ENCODE data around the gene LGALS3BP. TPM values are rescaled to one million over a fixed set of nuclear protein-coding genes. Genes with fewer than 3 reads are reported as not detected.
A peak's percentile ranks its signal among the peaks of the same experiment; 100 is the strongest.
"Not testable (repeated sequence)": the region's sequence is repeated elsewhere in the genome, so short reads cannot be mapped to it uniquely, and the experiment has no call there.

Gene LGALS3BP
- total RNA-seq, 3 donors from 2014 or later: 14.5 to 32.1 (median 29.9) TPM

DNA sequence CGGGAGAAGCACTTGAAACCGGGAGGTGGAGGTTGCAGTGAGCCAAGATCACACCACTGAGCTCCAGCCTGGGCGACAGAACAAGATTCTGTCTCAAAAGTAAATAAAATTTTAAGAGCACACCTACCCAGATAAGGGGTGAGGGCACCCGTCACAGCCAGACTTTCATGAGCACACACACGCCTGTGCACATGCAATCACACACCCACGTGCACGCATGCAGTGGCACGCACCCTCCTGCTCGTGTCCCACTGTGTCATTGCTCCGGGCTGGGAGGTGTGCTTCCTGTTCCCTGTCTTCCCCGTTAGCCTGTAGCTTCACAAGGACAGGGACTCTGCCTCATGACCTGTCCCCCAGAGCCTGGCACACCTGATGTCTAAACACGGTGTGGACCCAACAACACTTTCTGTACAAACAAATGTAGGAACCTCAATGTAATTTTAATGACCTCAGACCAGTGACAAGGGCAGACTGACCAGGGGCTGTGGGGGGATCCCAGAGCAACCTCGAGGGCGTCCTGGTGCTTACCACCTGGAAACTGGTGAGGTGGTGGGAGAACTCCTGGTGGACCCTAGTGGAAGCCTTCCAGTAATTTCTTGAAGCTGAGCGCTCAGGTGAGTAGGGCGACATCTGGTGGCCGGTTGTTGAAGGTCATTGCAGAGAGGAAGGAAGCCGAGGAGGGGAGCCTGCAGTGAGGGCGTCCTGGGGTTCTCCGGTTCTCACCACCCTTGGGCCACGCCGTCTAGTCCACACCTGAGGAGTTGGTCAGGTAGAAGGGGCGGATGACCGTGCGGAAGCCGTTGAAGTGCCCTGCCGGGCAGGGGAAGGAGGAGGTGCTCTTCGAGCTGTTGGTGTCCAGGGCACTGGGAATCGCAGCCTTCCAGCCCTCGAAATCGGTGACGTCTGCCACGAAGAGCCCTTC lies 8.6 kb downstream of the LGALS3BP start:
- H3K4me3 Mint-ChIP-seq: no peak overlapping the region
- peak; percentile 59 to 68 for ATAC-seq

DNA sequence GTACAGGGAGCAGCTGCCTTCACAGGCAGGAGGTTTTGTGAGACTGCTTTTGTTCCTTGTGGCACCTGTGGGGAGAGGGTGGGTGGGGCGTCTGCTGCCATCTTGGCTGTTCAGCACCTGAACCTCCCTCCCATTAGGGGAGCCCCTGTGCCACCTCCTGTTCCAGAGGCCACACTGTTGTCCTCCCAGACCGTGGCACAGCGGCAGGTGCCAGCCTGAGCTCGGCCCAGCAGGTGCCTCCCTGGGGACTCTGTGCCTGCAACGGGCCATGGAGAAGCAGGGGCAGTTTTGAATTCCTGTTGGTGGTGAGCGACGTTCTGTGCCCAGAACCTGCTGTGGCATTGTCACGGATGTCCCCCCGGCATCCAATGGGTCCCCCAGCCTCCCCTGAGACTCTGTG lies 9.9 kb downstream of the LGALS3BP start:
- Mint-ChIP-seq H3K9me3 (no peaks in the 10 kb centered on the region), H3K4me3 (no peak overlapping the region), H3K36me3 (ENCODE audit: insufficient read depth) (no peaks in the 10 kb centered on the region), H3K4me1 (ENCODE audit: low read depth) (peaks cover 7% of the 10 kb centered on the region), H3K27me3 (ENCODE audit: low read depth) (no peaks in the 10 kb centered on the region)
- DNase-seq: no peak
- no peak for ATAC-seq

More for the DNA sequence above, 8.6 kb downstream of the LGALS3BP start:
- Mint-ChIP-seq H3K9me3 (no peaks in the 10 kb centered on the region), H3K27me3 (ENCODE audit: low read depth) (no peaks in the 10 kb centered on the region), H3K4me1 (ENCODE audit: low read depth) (peaks cover 8% of the 10 kb centered on the region), H3K36me3 (ENCODE audit: insufficient read depth) (no peaks in the 10 kb centered on the region)
- peak; percentile 77 for DNase-seq

DNA sequence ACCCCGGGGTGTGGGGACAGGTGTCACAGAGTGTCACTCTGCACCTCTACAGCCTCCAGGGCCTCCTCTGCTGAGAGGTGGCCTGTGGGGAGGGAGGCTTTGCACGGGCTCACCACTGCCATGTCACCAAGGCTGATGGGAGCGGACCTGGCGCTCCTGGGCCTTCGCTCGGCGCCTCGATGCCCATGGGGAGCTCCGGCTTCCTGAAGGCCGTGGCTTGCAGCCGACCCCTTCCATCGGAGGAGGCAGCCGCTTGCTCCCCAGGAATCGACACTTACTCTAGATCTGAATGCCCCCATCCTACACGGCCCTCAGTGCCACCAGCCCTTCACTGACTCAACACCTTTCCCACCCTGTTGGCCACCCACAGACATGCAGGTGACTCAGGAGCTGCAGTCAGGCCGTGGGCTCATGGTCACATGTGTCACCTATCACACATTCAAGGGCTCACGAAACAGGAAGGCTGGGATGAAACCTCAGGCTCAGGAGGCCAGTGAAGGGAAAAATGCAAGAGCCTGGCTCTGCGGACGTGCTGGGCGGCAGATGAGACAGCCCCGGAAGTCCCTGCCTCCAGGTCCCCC lies 11.9 kb downstream of the LGALS3BP start:
- no peak for DNase-seq
- H3K36me3 Mint-ChIP-seq (ENCODE audit: insufficient read depth): no peaks in the 10 kb centered on the region
- no peaks in the 10 kb centered on the region for H3K9me3 Mint-ChIP-seq
- no peak for ATAC-seq
- H3K4me1 Mint-ChIP-seq (ENCODE audit: low read depth): peaks cover 7% of the 10 kb centered on the region
- no peaks in the 10 kb centered on the region for H3K27me3 Mint-ChIP-seq (ENCODE audit: low read depth)
- no peak overlapping the region for H3K4me3 Mint-ChIP-seq

DNA sequence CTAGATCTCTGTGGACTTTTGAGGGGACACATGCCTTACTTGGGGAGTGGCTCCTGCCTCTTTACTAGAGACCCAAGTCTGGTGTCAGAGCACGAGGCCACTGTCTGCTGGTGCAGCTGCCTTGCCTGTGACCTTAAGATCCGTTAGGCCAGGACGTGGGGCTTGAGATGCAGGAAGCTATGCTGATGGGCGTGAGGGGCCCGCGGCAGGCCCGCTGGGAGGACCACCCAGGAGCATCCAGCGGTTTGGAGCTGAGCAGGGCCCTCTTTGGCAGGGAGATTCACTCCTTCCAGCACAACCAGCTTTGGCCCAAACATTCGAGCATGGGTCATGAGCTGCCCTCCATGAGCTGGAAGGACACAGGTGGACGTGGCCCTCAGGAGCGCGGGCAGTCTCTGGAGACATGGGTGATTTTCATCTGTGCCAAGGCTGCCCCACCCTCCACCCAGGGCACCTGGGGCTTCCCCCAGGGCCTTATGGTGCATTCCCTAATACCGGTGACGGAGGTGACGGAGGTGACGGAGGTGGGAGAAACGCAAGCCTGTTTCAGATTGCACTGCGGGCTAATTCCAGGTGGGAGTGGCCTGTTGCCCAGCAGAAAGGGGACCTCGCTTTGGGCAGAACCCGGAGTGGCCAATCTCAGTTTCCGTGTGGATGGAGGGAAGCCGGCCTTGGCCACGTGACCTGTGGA lies 12.7 kb downstream of the LGALS3BP start:
- DNase-seq: no peak
- no peaks in the 10 kb centered on the region for H3K27me3 Mint-ChIP-seq (ENCODE audit: low read depth)
- H3K36me3 Mint-ChIP-seq (ENCODE audit: insufficient read depth): no peaks in the 10 kb centered on the region
- peaks cover 7% of the 10 kb centered on the region for H3K4me1 Mint-ChIP-seq (ENCODE audit: low read depth)
- no peak overlapping the region for H3K4me3 Mint-ChIP-seq
- H3K9me3 Mint-ChIP-seq: no peaks in the 10 kb centered on the region
- ATAC-seq: no peak

DNA sequence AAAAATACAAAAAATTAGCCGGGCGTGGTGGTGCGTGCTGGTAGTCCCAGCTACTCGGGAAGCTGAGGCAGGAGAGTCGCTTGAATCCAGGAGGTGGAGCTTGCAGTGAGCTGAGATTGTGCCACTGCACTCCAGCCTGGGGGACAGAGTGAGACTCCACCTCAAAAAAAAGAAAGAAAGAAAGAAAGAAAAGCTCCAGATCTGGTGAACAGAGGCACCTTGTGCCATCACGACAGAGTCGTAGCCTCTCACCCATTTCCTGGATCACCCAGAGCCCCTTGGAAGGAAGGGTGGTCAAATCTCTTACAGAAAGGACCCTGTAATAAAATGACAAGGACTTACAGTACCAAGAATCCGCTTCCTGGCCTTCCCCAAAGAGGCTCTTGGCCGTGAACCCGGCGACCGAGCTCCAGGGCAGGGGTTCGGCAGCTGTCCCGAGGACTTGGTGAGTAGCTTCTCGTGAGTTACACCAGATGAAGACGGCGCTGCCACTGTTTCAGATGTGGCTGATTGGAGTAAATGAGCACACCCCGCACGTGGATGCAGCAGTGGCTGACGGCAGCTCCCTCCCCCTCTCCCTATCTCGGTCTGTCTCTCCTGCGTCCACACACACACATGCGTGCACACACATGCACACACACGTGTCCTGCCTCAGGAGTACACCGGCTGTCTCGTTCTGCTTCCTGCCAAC lies 13.5 kb downstream of the LGALS3BP start:
- DNase-seq: no peak
- peaks cover 4% of the 10 kb centered on the region for H3K4me1 Mint-ChIP-seq (ENCODE audit: low read depth)

DNA sequence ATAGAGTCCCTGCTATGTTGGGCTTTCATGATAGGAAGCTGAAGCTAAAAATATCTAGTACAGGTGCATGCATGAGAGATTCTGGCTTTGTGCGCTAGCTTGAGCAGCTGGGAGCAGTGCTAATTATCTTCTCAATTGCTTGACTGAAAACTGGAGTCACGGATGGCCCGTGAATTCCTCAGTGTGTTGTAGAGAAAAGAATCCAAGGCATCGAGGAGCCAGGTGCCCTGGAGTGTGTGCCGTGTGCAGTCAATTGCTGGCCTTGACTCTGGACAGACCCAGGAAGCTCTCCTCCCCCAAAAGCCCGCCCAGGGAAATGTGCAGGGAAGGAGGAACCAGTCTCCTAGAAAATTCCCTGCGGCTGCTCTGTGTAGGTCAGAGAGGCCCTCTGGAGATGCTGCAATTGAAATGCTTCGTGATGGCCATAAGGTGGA lies 14.2 kb downstream of the LGALS3BP start:
- DNase-seq (no peak), ATAC-seq (no peak)
- no peaks in the 10 kb centered on the region for H3K9me3 Mint-ChIP-seq
- no peak overlapping the region for H3K4me3 Mint-ChIP-seq
- H3K36me3 Mint-ChIP-seq (ENCODE audit: insufficient read depth): no peaks in the 10 kb centered on the region
- H3K27me3 Mint-ChIP-seq (ENCODE audit: low read depth): no peaks in the 10 kb centered on the region
- H3K4me1 Mint-ChIP-seq (ENCODE audit: low read depth): no peaks in the 10 kb centered on the region

More for the DNA sequence above, 13.5 kb downstream of the LGALS3BP start:
- no peak for ATAC-seq
- Mint-ChIP-seq H3K9me3 (no peaks in the 10 kb centered on the region), H3K27me3 (ENCODE audit: low read depth) (no peaks in the 10 kb centered on the region), H3K4me3 (no peak overlapping the region), H3K36me3 (ENCODE audit: insufficient read depth) (no peaks in the 10 kb centered on the region)

DNA sequence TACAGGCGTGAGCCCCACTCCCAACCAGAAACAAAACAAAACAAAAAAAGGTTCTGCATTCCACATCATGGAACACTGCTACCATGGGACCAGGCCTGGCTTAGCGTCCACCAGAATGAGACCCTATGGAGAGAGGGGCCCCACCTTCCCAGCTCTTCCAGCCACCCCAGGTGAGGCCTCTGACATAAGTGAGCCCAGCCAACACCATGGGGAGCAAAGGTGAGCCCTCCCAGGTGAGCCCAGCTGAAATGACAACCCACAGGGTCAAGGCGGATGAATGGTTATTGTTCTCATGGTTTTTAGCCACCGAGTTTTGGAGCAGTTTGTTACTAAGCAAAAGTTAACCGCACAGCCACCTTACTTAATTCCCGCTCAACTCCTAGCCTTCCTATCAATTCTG lies 16.3 kb downstream of the LGALS3BP start:
- Mint-ChIP-seq H3K9me3 (no peaks in the 10 kb centered on the region), H3K36me3 (ENCODE audit: insufficient read depth) (no peaks in the 10 kb centered on the region), H3K4me3 (no peak overlapping the region), H3K4me1 (ENCODE audit: low read depth) (no peaks in the 10 kb centered on the region), H3K27me3 (ENCODE audit: low read depth) (no peaks in the 10 kb centered on the region)
- DNase-seq (no peak), ATAC-seq (no peak)

DNA sequence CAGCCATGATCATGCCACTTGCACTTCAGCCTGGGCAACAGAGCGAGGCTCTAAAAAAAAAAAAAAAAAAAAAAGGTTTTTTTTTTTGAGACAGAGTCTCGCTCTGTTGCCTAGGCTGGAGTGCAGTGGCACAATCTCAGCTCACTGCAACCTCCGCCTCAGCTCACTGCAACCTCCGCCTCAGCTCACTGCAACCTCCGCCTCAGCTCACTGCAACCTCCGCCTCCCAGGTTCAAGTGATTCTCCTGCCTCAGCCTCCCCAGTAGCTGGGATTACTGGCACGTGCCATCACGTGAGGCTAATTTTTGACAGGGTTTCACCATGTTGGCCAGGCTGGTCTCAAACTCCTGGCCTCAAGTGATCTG lies 16.8 kb downstream of the LGALS3BP start:
- H3K9me3 Mint-ChIP-seq; H3K27me3 Mint-ChIP-seq (ENCODE audit: low read depth); H3K36me3 Mint-ChIP-seq (ENCODE audit: insufficient read depth); H3K4me1 Mint-ChIP-seq (ENCODE audit: low read depth); ATAC-seq; DNase-seq; H3K4me3 Mint-ChIP-seq: not testable (repeated sequence)

DNA sequence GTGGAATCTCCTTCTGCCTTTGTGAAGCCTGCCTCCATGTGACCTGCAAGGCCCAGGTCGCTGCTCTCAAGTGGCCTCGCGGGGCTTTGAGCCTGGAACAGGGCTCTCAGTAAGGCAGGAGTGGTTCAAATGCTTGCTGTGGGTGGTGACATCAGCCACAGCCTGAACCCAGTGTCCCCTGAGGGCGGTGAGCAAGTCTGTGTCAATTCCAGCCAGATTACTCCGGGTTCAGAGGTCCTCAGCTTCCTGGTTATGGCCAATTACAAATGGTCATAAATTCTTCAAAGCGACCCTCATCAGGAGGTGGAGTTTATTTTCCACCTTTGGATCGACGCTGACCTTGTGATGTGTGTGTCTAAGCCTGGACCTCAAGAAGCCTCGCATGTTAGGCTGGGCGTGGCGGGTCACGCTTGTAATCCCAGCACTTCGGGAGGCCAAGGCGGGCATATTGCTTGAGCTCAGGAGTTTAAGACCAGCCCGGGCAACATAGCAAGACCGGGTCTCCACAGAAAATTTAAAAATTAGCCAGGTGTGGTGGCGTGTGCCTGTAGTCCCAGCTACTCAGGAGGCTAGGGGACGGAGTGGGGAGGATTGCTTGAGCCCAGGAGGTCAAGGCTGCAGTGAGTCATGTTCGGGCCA lies 17.3 kb downstream of the LGALS3BP start:
- H3K4me3 Mint-ChIP-seq: no peak overlapping the region
- no peaks in the 10 kb centered on the region for H3K9me3 Mint-ChIP-seq
- ATAC-seq (no peak), DNase-seq (no peak)
- no peaks in the 10 kb centered on the region for H3K27me3 Mint-ChIP-seq (ENCODE audit: low read depth)
- H3K36me3 Mint-ChIP-seq (ENCODE audit: insufficient read depth): no peaks in the 10 kb centered on the region
- no peaks in the 10 kb centered on the region for H3K4me1 Mint-ChIP-seq (ENCODE audit: low read depth)

DNA sequence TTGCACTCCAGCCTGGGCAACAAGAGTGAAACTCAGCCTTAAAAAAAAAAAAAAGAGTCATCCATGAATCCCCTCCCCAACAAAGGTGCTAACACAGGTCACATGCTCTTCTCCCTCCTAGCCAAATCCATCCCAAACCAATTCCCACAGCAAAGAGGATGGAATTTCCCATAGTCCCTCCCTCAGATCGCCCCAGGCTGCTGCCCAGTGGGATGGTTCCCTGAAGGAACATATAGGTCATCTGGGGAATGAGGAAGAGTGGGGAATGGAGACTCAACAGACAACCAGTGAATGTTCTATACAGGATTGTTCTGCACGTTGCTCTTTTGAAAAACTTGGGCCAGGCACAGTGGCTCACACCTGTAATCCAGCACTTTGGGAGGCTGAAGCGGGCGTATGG lies 18.2 kb downstream of the LGALS3BP start:
- no peak for ATAC-seq
- Mint-ChIP-seq H3K4me3 (no peak overlapping the region), H3K4me1 (ENCODE audit: low read depth) (no peaks in the 10 kb centered on the region), H3K36me3 (ENCODE audit: insufficient read depth) (no peaks in the 10 kb centered on the region), H3K9me3 (no peaks in the 10 kb centered on the region), H3K27me3 (ENCODE audit: low read depth) (peaks cover 2% of the 10 kb centered on the region)
- DNase-seq: no peak

DNA sequence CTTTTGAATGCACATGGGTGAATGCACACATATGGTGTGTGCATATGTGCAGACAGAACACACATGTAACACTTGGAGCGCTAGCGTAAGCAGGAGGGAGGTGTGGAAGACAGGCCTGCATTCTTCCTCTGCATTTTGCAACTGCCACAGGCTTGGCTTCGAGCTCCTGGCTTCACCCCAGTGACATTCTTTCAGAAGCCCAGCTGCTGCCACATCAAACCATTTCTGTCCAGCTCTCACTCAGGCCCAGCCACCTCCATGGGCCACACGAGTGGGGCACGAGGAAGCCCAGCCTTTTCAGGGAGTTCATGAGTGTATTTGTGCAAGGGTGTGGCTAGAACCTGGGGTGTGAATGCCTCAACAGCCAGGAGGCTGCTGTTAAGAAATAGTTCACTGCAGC lies 18.8 kb downstream of the LGALS3BP start:
- DNase-seq: no peak
- ATAC-seq: no peak
- H3K36me3 Mint-ChIP-seq (ENCODE audit: insufficient read depth): no peaks in the 10 kb centered on the region
- no peak overlapping the region for H3K4me3 Mint-ChIP-seq
- no peaks in the 10 kb centered on the region for H3K9me3 Mint-ChIP-seq
- no peaks in the 10 kb centered on the region for H3K4me1 Mint-ChIP-seq (ENCODE audit: low read depth)
- peaks cover 2% of the 10 kb centered on the region for H3K27me3 Mint-ChIP-seq (ENCODE audit: low read depth)

DNA sequence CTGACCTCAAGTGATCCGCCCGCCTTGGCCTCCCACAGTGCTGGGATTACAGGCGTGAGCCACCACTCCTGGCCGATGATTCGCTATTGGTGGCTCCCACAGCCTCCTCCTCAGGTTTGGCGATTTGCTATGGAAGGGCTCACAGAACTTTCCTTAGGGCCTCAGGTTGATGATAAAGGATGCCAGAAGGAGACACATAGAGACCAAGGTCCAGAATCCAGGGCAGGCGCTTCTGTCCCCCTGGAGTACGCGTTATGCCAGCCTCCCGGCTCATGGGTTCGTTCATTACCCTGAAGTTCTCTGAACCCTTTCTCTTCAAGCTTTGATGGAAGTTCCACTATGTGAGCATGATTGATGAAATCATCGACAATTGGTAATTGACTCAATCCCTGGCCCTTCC lies 19.9 kb downstream of the LGALS3BP start:
- no peak overlapping the region for H3K4me3 Mint-ChIP-seq
- no peak for ATAC-seq
- H3K9me3 Mint-ChIP-seq: no peaks in the 10 kb centered on the region
- no peaks in the 10 kb centered on the region for H3K36me3 Mint-ChIP-seq (ENCODE audit: insufficient read depth)
- H3K27me3 Mint-ChIP-seq (ENCODE audit: low read depth): peaks cover 2% of the 10 kb centered on the region
- H3K4me1 Mint-ChIP-seq (ENCODE audit: low read depth): no peaks in the 10 kb centered on the region
- DNase-seq: no peak

DNA sequence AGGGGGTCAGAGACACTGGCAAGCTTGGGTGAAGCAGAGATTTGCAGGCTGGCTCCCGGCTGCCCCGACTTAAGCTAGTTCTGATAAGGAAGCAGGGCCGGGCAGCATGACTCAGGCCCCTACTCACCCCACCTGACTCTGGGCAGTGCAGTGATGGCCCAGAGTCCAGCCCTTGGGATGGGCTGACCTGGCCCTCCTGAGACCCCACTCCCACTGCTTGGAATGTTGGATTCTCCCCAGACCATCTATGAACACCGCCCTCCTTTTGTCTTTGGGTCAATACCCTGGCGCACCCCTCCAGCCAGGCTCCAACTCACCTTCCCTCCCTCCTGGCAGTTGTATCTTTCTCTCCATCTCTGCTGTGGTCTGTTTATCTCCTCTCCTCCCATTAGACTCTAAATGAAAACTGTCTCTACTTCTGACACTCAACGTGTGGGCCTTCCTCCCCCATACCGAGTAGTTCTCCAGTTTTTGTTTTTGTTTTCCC lies 21.0 kb downstream of the LGALS3BP start:
- Mint-ChIP-seq H3K4me1 (ENCODE audit: low read depth) (no peaks in the 10 kb centered on the region), H3K4me3 (no peak overlapping the region), H3K9me3 (no peaks in the 10 kb centered on the region), H3K36me3 (ENCODE audit: insufficient read depth) (no peaks in the 10 kb centered on the region), H3K27me3 (ENCODE audit: low read depth) (peaks cover 2% of the 10 kb centered on the region)
- no peak for ATAC-seq
- DNase-seq: no peak

DNA sequence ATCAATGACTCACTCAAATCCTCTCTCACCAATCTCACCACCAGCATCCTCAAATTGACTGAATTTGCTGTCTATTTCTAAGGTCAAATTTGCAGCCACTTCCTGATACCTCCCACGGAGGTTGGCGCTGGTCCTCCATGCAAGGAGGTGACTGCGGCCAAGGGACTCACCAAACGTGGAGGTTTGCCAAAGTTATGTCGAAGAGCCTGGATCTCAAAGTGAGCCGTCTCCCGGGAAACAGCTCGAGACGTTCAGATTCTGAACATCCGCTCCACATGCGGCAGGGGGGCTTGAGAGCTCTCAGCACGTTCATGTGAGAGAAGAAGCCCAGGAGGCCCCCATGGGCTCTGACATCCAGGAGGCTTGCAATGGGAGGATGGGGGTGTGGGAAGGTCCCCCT lies 22.6 kb downstream of the LGALS3BP start:
- ATAC-seq: no peak
- H3K36me3 Mint-ChIP-seq (ENCODE audit: insufficient read depth): no peaks in the 10 kb centered on the region
- H3K4me3 Mint-ChIP-seq: no peak overlapping the region
- no peak for DNase-seq
- H3K27me3 Mint-ChIP-seq (ENCODE audit: low read depth): peaks cover 9% of the 10 kb centered on the region
- H3K4me1 Mint-ChIP-seq (ENCODE audit: low read depth): no peaks in the 10 kb centered on the region
- no peaks in the 10 kb centered on the region for H3K9me3 Mint-ChIP-seq
